HepG2 (cell line): Measurements from ENCODE around the gene POMT1. TPM values are rescaled to one million over a fixed set of nuclear protein-coding genes. Genes with fewer than 3 reads are reported as not detected.

Experiments used
- ATAC-seq: fragments of 200-7000 bp; cut with Tn5 transposase; 3 replicates; pipeline ENCODE4 v1.9.1; 2020; ENCODE audit warnings: mild to moderate bottlenecking, moderate library complexity
- BruUV-seq: library from RNA; stranded (reverse); fragments of 400-500 nt; replicated peaks from 2 replicates; lab custom pipeline; 2021; lab: Mats Ljungman, UMichigan
- CTCF ChIA-PET: fragments of 300-600 bp; formaldehyde crosslinking; extraction: SDS; loops from one replicate; lab custom pipeline; 2021; ENCODE audit warnings: low total read pairs, inconsistent platforms, low intra/inter-chr PET ratio; lab: Yijun Ruan, JAX
- POLR2A ChIA-PET: fragments of 350-600 bp; sonication (Branson Sonifier 250); formaldehyde crosslinking; loops from one replicate; lab custom pipeline; 2020; ENCODE audit warnings: antibody characterized with exemption, inconsistent platforms; lab: Yijun Ruan, JAX
- DNase-seq: peaks from one replicate; pipeline ENCODE4 v3.0.0-alpha.2; 2015; ENCODE audit warnings: low spot score
- FAIRE-seq: peaks from 3 replicates; lab custom pipeline; 2011; peaks lifted over from hg19 to GRCh38; lab: Jason Lieb, UNC
- H2AFZ ChIP-seq: one replicate; pipeline ENCODE4 v1.6.1; 2011; ENCODE audit warnings: low read length, inconsistent platforms
- H3K27ac ChIP-seq: fragments of 300-600 bp; 3 replicates; pipeline ENCODE4 v1.8.0; 2011; ENCODE audit warnings: mixed run types, mild to moderate bottlenecking, mixed read lengths, low read length, inconsistent platforms; ENCODE audit not compliant: insufficient read depth; ENCODE audit errors: extremely low read length
- H3K27me3 ChIP-seq, 2 experiments: fragments of 200-600 bp in 1 of 2; 2 replicates in 1 of 2; 3 replicates in 1 of 2; pipeline versions ENCODE4 v1.6.0 to v1.8.0; 2011; ENCODE audit warnings: low read length in 2 of 2, mild to moderate bottlenecking in 2 of 2, moderate library complexity in 2 of 2, inconsistent platforms in 1 of 2; ENCODE audit not compliant: insufficient read depth in 2 of 2, control insufficient read depth in 1 of 2
- H3K36me3 ChIP-seq, 2 experiments: fragments of 200-600 bp in 1 of 2; replicated peaks in 1 of 2; 2 replicates in 1 of 2; 3 replicates in 1 of 2; pipeline versions ENCODE4 v1.5.1 to v1.8.0; 2011; ENCODE audit warnings: low read length in 2 of 2, inconsistent platforms in 1 of 2; ENCODE audit not compliant: insufficient read depth in 2 of 2, control insufficient read depth in 1 of 2
- H3K4me1 ChIP-seq: 2 replicates; pipeline ENCODE4 v1.5.1; 2012; ENCODE audit warnings: low read length, inconsistent platforms; ENCODE audit not compliant: insufficient read depth
- H3K4me2 ChIP-seq: 2 replicates; pipeline ENCODE4 v1.6.0; 2011; ENCODE audit warnings: low read depth, low read length, inconsistent platforms
- H3K4me3 ChIP-seq, 3 experiments: fragments of 200-600 bp in 1 of 3; sonication (generic), shearing (Covaris generic) in 1 of 3; replicated peaks in 1 of 3; 2 replicates each; pipeline ENCODE4 v1.5.1; 2011 to 2016; ENCODE audit warnings: low read length in 3 of 3, inconsistent platforms in 2 of 3, low read depth in 2 of 3, mild to moderate bottlenecking in 2 of 3, control low read depth in 1 of 3, mixed read lengths in 1 of 3; ENCODE audit not compliant: insufficient read depth in 1 of 3
- H3K79me2 ChIP-seq: one replicate; pipeline ENCODE4 v1.6.1; 2011; ENCODE audit warnings: low read length, inconsistent platforms; ENCODE audit not compliant: insufficient read depth
- H3K9ac ChIP-seq: 2 replicates; pipeline ENCODE4 v1.6.0; 2011; ENCODE audit warnings: mild to moderate bottlenecking, low read depth, low read length, inconsistent platforms; ENCODE audit not compliant: insufficient read depth
- H3K9me3 ChIP-seq: 2 replicates; pipeline ENCODE4 v1.5.1; 2012; ENCODE audit warnings: mild to moderate bottlenecking, low read length
- H4K20me1 ChIP-seq: 2 replicates; pipeline ENCODE4 v1.6.0; 2011; ENCODE audit warnings: inconsistent platforms, mild to moderate bottlenecking, low read length, moderate library complexity; ENCODE audit not compliant: insufficient read depth
- ARID5B ChIP-seq: IDR thresholded peaks from 2 replicates; pipeline ENCODE4 v1.4.0; 2020; ENCODE audit warnings: mild to moderate bottlenecking, missing genetic modification reagents
- ATF4 ChIP-seq, 2 experiments: fragments of 450-650 bp in 1 of 2; sonication (generic) in 1 of 2; formaldehyde crosslinking; IDR thresholded peaks; 2 replicates each; pipeline versions ENCODE4 v1.5.0 to v1.8.0; 2020 to 2022; ENCODE audit warnings: mild to moderate bottlenecking in 1 of 2, missing genetic modification reagents in 1 of 2
- BRD4 ChIP-seq: sonication (generic); formaldehyde crosslinking; IDR thresholded peaks from 2 replicates; pipeline ENCODE4 v1.4.0; 2020; ENCODE audit warnings: missing genetic modification reagents
- POLR2AphosphoS5 ChIP-seq: IDR thresholded peaks from 2 replicates; pipeline ENCODE4 v1.6.1; 2012; ENCODE audit warnings: low read depth, low read length
- ZKSCAN5 ChIP-seq: sonication (generic); formaldehyde crosslinking; IDR thresholded peaks from 2 replicates; pipeline ENCODE4 v1.5.1; 2020; ENCODE audit warnings: mild to moderate bottlenecking, missing genetic modification reagents
- ZNF460 ChIP-seq: sonication (generic); formaldehyde crosslinking; IDR thresholded peaks from 2 replicates; pipeline ENCODE4 v1.5.1; 2020; ENCODE audit warnings: missing genetic modification reagents, mild to moderate bottlenecking, borderline replicate concordance
- ZNF563 ChIP-seq: sonication (generic); formaldehyde crosslinking; IDR thresholded peaks from 2 replicates; pipeline ENCODE4 v1.8.0; 2022; ENCODE audit warnings: mild to moderate bottlenecking, moderate library complexity, missing genetic modification reagents
- ZSCAN30 ChIP-seq: sonication (generic); formaldehyde crosslinking; IDR thresholded peaks from 2 replicates; pipeline ENCODE4 v1.5.0; 2020; ENCODE audit warnings: mild to moderate bottlenecking, missing genetic modification reagents
- WGBS: methylation state at CpG from one replicate; pipeline ENCODE4 v1.1.6; 2017; ENCODE audit warnings: low lambda C conversion rate; 5-methylcytosine and 5-hydroxymethylcytosine counted together
- in situ Hi-C: cut with HindIII; loops from 2 replicates; pipeline ENCODE4 v1.10.0; 2017; ENCODE audit warnings: low pct_unique_long_range_greater_than_20kb; ENCODE audit not compliant: extremely low pct_ligation_motif_present
- intact Hi-C: fragments of 100-400 bp; cut with micrococcal nuclease; formaldehyde crosslinking; loops from one replicate; pipeline ENCODE4 v1.10.0; 2022; ENCODE audit not compliant: unreplicated experiment
- polyA plus RNA-seq, 8 experiments: library from polyadenylated mRNA; depleted of rRNA in 3 of 8; stranded (reverse) in 7 of 8; unstranded in 1 of 8; fragments of >200 nt; fragmentation: Illumina TruSeq in 4 of 8; extraction: Trizol in 4 of 8; gene quantifications; 2 replicates each; pipeline versions ENCODE4 v1.2.1 to v1.2.3, GENCODE V29; 2011 to 2016; ENCODE audit warnings: low read depth in 4 of 8, missing spikeins in 1 of 8, mixed read lengths in 1 of 8; ENCODE audit not compliant: insufficient read depth in 1 of 8
- total RNA-seq, 5 experiments: library from RNA; depleted of rRNA; stranded (reverse); fragments of >200 nt; fragmentation: Illumina TruSeq; extraction: Trizol; gene quantifications; 2 replicates each; pipeline ENCODE4 v1.2.3, GENCODE V29; 2016; ENCODE audit warnings: low read depth in 1 of 5
- TF ChIP-seq, protein P1 (sequence below): sonication (generic); formaldehyde crosslinking; IDR thresholded peaks from 2 replicates; pipeline ENCODE4 v1.5.0; 2020; ENCODE audit warnings: missing genetic modification reagents
- TF ChIP-seq, protein P2 (sequence below): sonication (generic); formaldehyde crosslinking; IDR thresholded peaks from 2 replicates; pipeline ENCODE4 v1.5.1; 2020; ENCODE audit warnings: mild to moderate bottlenecking, missing genetic modification reagents, borderline replicate concordance
- TF ChIP-seq, protein P3 (sequence below): sonication (generic); formaldehyde crosslinking; IDR thresholded peaks from 2 replicates; pipeline ENCODE4 v1.4.0; 2020; ENCODE audit warnings: missing genetic modification reagents

Gene POMT1
- total and polyA plus RNA-seq, 2 of the 13 experiments (the other 11 are each of a cell fraction or from before 2014, with no cell fraction given): 21.6 to 22.7 TPM

GRCh38 chr9:131511880-131512279 lies 9.2 kb downstream of the POMT1 start:
- intact Hi-C loops: no loop called here
- H3K27me3 ChIP-seq: no peaks in the 10 kb centered on the region
- peaks cover 7% of the 10 kb centered on the region for H3K4me1 ChIP-seq
- H3K9me3 ChIP-seq: no peaks in the 10 kb centered on the region
- FAIRE-seq: no peak
- ChIA-PET CTCF (no interaction called here), POLR2A (no interaction called here)
- no TSS peak for BruUV-seq
- no peak overlapping the region for H3K27ac ChIP-seq
- H2AFZ ChIP-seq: no peak overlapping the region
- no peak for DNase-seq
- no peak overlapping the region for H3K4me3 ChIP-seq
- TF ChIP-seq, protein P1, sequence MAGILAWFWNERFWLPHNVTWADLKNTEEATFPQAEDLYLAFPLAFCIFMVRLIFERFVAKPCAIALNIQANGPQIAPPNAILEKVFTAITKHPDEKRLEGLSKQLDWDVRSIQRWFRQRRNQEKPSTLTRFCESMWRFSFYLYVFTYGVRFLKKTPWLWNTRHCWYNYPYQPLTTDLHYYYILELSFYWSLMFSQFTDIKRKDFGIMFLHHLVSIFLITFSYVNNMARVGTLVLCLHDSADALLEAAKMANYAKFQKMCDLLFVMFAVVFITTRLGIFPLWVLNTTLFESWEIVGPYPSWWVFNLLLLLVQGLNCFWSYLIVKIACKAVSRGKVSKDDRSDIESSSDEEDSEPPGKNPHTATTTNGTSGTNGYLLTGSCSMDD (CRISPR knock-in tag): no peak
- no peak for TF ChIP-seq ZSCAN30 (CRISPR knock-in tag)
- TF ChIP-seq ZKSCAN5: peak; percentile 72; the same call in 1 of the 2 replicates
- WGBS: 91% methylated on average over 6 of the region's 6 CpGs
- ATAC-seq: no peak
- H4K20me1 ChIP-seq: no peaks in the 10 kb centered on the region
- in situ Hi-C loops: no loop called here
- peaks cover 19 to 51% of the 10 kb centered on the region in 2 experiments for H3K36me3 ChIP-seq
- H3K79me2 ChIP-seq: no peaks in the 10 kb centered on the region
- H3K4me2 ChIP-seq: no peak overlapping the region
- no peak overlapping the region for H3K9ac ChIP-seq

GRCh38 chr9:131513177-131513576 lies 10.5 kb downstream of the POMT1 start:
- Histone ChIP-seq H2AFZ (no peak overlapping the region), H3K79me2 (no peaks in the 10 kb centered on the region), H3K36me3 (peaks cover 21 to 57% of the 10 kb centered on the region in 2 experiments), H3K9ac (no peak overlapping the region), H3K27me3 (no peaks in the 10 kb centered on the region), H3K9me3 (no peaks in the 10 kb centered on the region), H3K4me3 (no peak overlapping the region), H3K4me2 (no peak overlapping the region), H3K4me1 (peaks cover 7% of the 10 kb centered on the region), H3K27ac (no peak overlapping the region), H4K20me1 (no peaks in the 10 kb centered on the region)
- FAIRE-seq: no peak
- intact Hi-C loops (no loop called here), in situ Hi-C loops (no loop called here)
- no peak for ATAC-seq
- no TSS peak for BruUV-seq
- WGBS: 100% methylated on average over 9 of the region's 15 CpGs
- DNase-seq: no peak
- ChIA-PET CTCF (no interaction called here), POLR2A (no interaction called here)
- TF ChIP-seq POLR2AphosphoS5 (no peak), ZNF563 (CRISPR knock-in tag) (no peak), ARID5B (CRISPR knock-in tag) (no peak), ATF4 (CRISPR knock-in tag; IDR thresholded peaks at IDR 0.05) (no peak), BRD4 (CRISPR knock-in tag) (no peak), ZNF460 (CRISPR knock-in tag) (no peak)
- TF ChIP-seq, protein P2, sequence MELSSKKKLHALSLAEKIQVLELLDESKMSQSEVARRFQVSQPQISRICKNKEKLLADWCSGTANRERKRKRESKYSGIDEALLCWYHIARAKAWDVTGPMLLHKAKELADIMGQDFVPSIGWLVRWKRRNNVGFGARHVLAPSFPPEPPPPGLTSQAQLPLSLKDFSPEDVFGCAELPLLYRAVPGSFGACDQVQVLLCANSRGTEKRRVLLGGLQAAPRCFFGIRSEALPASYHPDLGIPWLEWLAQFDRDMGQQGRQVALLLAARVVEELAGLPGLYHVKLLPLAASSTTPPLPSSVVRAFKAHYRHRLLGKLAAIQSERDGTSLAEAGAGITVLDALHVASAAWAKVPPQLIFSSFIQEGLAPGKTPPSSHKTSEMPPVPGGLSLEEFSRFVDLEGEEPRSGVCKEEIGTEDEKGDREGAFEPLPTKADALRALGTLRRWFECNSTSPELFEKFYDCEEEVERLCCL (CRISPR knock-in tag): no peak
- TF ChIP-seq, protein P3, sequence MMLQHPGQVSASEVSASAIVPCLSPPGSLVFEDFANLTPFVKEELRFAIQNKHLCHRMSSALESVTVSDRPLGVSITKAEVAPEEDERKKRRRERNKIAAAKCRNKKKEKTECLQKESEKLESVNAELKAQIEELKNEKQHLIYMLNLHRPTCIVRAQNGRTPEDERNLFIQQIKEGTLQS (CRISPR knock-in tag): no peak
